ENCODE data around the gene HOXD12.

HOXD12 gene

DNA sequence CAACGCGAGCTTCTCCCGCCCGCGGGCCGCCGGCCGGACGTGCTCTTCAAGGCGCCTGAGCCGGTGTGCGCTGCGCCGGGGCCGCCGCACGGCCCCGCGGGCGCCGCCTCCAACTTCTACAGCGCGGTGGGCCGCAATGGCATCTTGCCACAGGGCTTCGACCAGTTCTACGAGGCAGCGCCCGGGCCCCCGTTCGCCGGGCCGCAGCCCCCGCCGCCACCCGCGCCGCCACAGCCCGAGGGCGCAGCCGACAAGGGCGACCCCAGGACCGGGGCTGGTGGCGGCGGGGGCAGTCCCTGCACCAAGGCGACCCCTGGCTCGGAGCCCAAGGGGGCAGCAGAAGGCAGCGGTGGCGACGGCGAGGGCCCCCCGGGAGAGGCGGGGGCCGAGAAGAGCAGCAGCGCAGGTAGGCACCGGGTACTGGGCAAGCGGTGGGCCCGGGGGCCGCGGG lies 8.2 kb downstream of the HOXD12 start:
- no peak for DNase-seq

DNA sequence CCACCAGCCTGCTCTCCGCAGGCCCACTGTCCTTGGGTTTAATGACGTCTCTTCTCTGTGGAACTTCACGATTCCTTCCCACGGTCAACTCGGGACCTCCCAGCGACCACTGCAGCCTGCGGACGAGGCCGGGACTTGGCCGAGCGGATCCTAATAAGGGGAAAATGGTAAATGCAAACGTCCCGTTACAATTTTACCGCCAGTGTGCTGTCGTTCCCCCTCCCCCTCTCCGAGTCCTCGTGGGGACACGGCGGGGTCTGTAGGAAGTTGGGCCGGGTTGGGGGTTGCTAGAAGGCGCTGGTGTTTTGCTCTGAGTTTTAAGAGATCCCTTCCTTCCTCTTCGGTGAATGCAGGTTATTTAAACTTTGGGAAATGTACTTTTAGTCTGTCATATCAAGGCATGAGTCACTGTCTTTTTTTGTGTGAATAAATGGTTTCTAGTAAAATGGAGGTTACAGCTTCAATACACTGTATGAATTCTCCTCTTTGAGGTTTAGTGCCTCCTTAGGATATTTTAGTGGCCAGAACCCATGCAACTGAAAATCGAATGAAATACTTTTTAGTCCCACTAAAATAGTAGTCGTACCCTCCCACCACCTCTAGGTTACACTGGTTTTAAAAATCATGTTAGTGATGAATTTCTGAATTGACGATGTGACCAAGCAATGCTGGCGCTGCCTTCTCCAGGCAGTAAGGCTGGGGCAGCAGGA lies 9.8 kb downstream of the HOXD12 start:
- no peak for DNase-seq

- no peak for DNase-seq
These were observed 10.4 kb downstream of the HOXD12 start for GRCh38 chr2:176109946-176110345.

GRCh38 chr2:176110415-176111308 lies 11.1 kb downstream of the HOXD12 start:
- no peak for DNase-seq

GRCh38 chr2:176111309-176111663 lies 11.7 kb downstream of the HOXD12 start:
- DNase-seq: no peak

DNA sequence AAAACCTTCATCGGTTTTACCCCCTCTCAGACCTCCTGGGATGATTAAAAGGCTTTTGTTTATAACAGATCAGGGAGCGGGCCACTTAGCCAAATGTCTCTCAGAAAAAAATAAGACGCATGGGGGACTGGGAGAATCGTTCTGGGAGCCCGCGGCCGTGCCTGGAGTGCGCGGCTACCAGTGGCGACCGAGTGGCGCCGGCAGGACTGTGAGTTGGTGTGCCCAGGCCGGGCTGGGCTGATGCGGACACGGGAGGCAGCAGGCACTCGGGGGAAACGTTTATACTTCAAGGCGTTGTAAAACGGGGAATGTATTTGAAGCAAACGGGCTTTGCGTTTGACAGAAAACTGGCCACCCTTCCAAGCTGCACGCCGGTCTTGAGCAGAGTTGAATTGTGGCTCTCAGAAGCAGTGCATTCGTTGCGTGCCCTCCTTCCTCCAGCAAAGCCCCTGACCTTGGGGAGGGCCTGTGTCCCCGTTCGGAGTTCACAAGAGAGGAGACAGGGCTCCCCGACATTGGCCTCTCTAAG lies 12.3 kb downstream of the HOXD12 start:
- DNase-seq: no peak

DNA sequence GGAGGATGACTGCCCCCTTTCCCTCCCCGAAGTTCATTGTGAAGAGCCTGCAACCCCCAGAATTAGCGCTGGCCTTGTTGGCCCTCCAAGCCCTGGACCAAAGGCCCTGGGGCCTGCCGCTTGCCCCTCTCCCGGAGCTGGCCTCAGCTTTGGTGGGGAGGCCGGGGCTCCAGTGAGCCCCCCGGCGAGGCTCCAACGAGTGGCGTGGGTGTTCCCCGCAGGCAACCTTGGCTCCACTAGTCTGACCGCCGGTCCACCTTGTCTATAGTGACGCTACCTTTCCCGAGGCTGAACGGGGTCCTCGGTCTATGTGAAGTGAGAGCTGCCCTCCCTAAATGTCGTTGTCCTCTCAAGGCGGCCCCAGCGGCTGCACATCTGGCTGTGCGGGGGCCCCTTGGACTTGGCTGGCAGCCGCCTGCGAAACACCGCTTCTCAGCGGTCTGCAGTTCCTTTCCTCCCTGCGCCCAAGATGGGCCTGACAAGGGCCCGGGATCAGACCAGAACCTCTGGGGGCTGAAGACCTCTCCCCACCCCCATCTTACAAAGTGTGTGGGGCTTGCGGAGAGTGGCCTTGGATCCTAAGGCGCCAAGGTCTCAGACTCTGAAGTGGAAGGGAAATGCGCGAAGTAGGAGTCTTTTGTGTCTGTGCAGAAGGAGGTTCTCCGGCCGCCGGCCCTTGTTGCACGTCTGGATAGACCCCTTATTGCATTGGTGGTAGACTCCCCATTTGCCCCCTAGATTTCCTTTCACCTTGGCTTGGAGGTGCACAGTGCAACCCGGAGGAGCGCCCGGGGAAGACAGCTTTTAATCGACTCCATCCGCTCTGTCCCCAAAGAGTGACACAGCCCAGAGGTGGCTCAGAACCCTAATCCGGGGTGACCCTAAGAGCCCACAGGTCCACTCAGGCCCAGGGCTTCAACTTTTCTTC lies 13.0 kb downstream of the HOXD12 start:
- no peak for DNase-seq

- no peak for DNase-seq
These were observed 14.7 kb downstream of the HOXD12 start for GRCh38 chr2:176114120-176114929.

GRCh38 chr2:176114930-176115625 lies 15.5 kb downstream of the HOXD12 start:
- DNase-seq: no peak

GRCh38 chr2:176115883-176116813 lies 16.6 kb downstream of the HOXD12 start, which contains the start of gene HOXD10:
HOXD10 (plus strand) TSS chr2:176116778; CDS start chr2:176116834, 56 bp downstream.
- no peak for DNase-seq

- no peak for DNase-seq
These were observed 17.7 kb downstream of the HOXD12 start for GRCh38 chr2:176117162-176117822.

GRCh38 chr2:176117823-176118371 lies 18.3 kb downstream of the HOXD12 start:
- DNase-seq: no peak

- DNase-seq: no peak
These were observed 19.2 kb downstream of the HOXD12 start for GRCh38 chr2:176118601-176119339.

GRCh38 chr2:176120364-176121189 lies 21.0 kb downstream of the HOXD12 start:
- no peak for DNase-seq

GRCh38 chr2:176121190-176122051 lies 21.8 kb downstream of the HOXD12 start:
- DNase-seq: no peak

DNA sequence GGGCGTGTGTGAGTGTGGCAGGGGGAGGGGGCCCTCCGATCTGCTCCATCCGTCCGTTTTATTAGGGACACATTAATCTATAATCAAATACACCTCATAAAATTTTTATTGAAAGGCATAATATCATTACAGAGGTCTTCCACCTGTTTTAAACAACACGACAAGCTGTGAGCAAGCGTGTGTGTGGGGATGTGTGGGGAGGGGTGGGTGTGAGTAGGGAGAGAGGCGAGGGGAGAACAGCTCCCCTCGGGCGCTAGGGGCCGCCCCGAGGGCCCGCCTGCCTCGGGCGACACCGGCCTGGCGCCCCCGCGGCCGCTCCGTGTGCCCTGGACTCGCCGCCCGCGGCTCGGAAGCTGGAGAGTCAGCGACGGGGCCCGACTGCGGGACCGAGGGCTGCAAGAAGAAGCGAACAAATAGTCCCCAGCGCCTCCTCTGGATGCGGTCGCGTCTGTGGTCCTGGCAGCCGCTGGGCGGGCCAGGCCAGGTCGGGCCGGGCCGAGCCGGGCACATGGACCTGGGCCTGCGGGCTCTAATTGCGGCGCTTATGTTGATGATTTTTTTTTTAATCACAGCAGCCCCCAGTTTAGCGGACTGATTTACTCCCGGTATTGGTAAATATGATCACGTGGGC lies 22.6 kb downstream of the HOXD12 start:
- DNase-seq: no peak
